Measurements from ENCODE around the gene ARID5B. TPM values are rescaled to one million over a fixed set of nuclear protein-coding genes. Genes with fewer than 3 reads are reported as not detected.

Gene ARID5B
- total RNA-seq, 1 experiment from 2014 or later, result 2.3 TPM

- no peak for TF ChIP-seq ERG (CRISPR knock-in tag; IDR thresholded peaks at IDR 0.05)
- no peak for TF ChIP-seq ZNF317 (CRISPR knock-in tag; IDR thresholded peaks at IDR 0.05; ENCODE audit: borderline replicate concordance, low read depth)
- no peak for TF ChIP-seq FOXP4 (CRISPR knock-in tag; IDR thresholded peaks at IDR 0.05)
- TF ChIP-seq NFATC4 (CRISPR knock-in tag; IDR thresholded peaks at IDR 0.05), result no peak
- no peak for TF ChIP-seq IRF2 (CRISPR knock-in tag; IDR thresholded peaks at IDR 0.05; ENCODE audit: borderline replicate concordance, low read depth)
- TF ChIP-seq IRF1 (CRISPR knock-in tag; IDR thresholded peaks at IDR 0.05), result no peak
- no peak for TF ChIP-seq AFF4 (CRISPR knock-in tag; IDR thresholded peaks at IDR 0.05; ENCODE audit: borderline replicate concordance)
- no peak for TF ChIP-seq JAZF1 (CRISPR knock-in tag; IDR thresholded peaks at IDR 0.05)
- TF ChIP-seq TEAD1 (CRISPR knock-in tag; IDR thresholded peaks at IDR 0.05), result no peak
- no peak for TF ChIP-seq NFYB (CRISPR knock-in tag; conservative IDR thresholded peaks at IDR 0.05; ENCODE audit: low read depth)
- no peak for TF ChIP-seq FOXK1 (CRISPR knock-in tag; IDR thresholded peaks at IDR 0.05)
- TF ChIP-seq TEAD4 (CRISPR knock-in tag; IDR thresholded peaks at IDR 0.05), result no peak
- no peak for TF ChIP-seq GABPB1 (CRISPR knock-in tag; IDR thresholded peaks at IDR 0.05)
- CTCF ChIA-PET, result interaction anchor here (0.6 to 1.8 kb wide), 22 partner anchors 10 to 369 kb away, joined by 3 to 27 read pairs (median 4); no protein-coding TSS in a partner anchor
- ATAC-seq (no peak), DNase-seq (ENCODE audit: low spot score) (no peak)
- H3K27ac Mint-ChIP-seq, result no peak overlapping the region
- no peaks in the 10 kb centered on the region for H3K36me3 Mint-ChIP-seq
- peaks cover 41% of the 10 kb centered on the region for H3K27me3 Mint-ChIP-seq (ENCODE audit: low read depth)
- H3K9me3 Mint-ChIP-seq, result no peaks in the 10 kb centered on the region
- H3K4me1 Mint-ChIP-seq, result peaks cover 31% of the 10 kb centered on the region
- no peak overlapping the region for H3K4me3 Mint-ChIP-seq
- POLR2A ChIA-PET, result no interaction called here
Observed at GRCh38 chr10:61895898-61896600, 5.5 kb upstream of the ARID5B start.

- ChIA-PET POLR2A (interaction anchor here (0.6 kb wide), 2 partner anchors 59 to 938 kb away, joined by 3 to 4 read pairs; no protein-coding TSS in a partner anchor), CTCF (interaction anchor here (0.6 to 1.8 kb wide), 47 partner anchors 9 to 368 kb away, joined by 3 to 27 read pairs (median 4); no protein-coding TSS in a partner anchor)
- Mint-ChIP-seq H3K36me3 (no peaks in the 10 kb centered on the region), H3K4me3 (peak overlapping the region; percentile 85), H3K27ac (no peak overlapping the region), H3K27me3 (ENCODE audit: low read depth) (peaks cover 41% of the 10 kb centered on the region), H3K9me3 (no peaks in the 10 kb centered on the region), H3K4me1 (peaks cover 31% of the 10 kb centered on the region)
- ATAC-seq (peak; percentile 92), DNase-seq (ENCODE audit: low spot score) (peak; percentile 58)
- peak; percentile 53; the same call in 1 of the 2 replicates for TF ChIP-seq FOXP1 (CRISPR knock-in tag; IDR thresholded peaks at IDR 0.05; ENCODE audit: borderline replicate concordance)
- TF ChIP-seq STAT6 (CRISPR knock-in tag; conservative IDR thresholded peaks at IDR 0.05; ENCODE audit: low read depth), result no peak
- TF ChIP-seq RELA (CRISPR knock-in tag; IDR thresholded peaks at IDR 0.05; ENCODE audit: borderline replicate concordance), result no peak
- TF ChIP-seq ZNF138 (CRISPR knock-in tag; conservative IDR thresholded peaks at IDR 0.05), result no peak
- TF ChIP-seq MYBL2 (CRISPR knock-in tag; IDR thresholded peaks at IDR 0.05), result no peak
- TF ChIP-seq CBFB (CRISPR knock-in tag; IDR thresholded peaks at IDR 0.05; ENCODE audit: low read depth), result no peak
- TF ChIP-seq ZNF512 (CRISPR knock-in tag; IDR thresholded peaks at IDR 0.05; ENCODE audit: borderline replicate concordance), result no peak
Observed at GRCh38 chr10:61896854-61897661, 4.4 kb upstream of the ARID5B start.

All from WTC11 (cell line).